ENCODE data around the gene FAM43B.

FAM43B gene

GRCh38 chr1:20552728-20553445, 514 bp downstream of the FAM43B start:
- peak; percentile 14 for DNase-seq

DNA sequence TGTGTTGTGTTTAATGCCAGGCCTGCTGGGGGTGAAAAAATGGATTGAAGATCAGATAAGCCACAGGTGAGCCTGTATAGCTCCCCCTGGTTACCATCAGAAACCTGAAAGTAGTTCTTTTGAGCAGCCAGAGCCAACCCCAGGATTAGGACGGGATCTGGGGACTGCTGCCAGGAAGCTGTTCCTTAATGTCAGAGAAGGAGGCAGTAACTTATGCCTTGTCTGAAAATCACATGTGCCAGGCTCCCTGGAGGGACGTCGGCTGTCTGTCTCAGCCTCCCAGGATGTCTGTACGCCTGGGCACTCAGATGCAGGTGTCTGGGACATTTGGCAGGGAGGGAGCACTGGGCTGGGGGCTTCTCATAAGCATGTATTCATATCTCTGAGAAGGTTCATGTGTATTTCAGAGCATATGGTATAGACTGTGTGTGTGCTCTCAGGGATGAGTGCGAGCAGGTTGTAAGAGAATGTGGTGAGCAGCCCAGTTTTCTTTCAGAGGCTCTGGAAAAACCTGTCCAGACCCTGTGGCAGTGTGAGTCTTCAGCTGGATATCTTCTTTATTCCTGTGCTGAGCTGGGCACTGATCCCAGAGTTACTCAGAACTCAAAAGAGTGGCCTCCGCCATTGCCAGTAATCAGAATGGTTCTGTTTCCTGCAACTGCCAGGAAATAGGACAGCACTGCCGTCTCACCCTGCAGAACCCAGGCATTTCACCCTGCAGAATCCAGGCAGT, 2.8 kb downstream of the FAM43B start:
- no peak for DNase-seq

DNA sequence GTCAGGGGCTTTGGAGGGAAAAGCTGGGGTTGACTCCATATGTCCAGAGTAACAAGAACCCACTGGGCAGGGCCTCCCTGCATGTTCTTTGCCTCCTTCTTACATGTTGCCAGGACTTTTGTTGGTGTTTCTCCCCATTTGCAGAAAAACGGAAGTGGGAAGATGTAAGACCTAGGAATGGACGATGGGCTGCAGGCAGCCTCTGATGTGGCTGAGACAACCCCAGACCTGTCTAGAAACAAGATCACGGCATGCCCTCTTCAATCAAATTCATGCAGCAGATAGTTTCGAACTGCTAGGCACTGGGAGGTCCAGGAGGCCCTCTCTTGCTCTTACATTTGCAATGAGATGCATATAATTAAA, 3.4 kb downstream of the FAM43B start:
- no peak for DNase-seq

DNA sequence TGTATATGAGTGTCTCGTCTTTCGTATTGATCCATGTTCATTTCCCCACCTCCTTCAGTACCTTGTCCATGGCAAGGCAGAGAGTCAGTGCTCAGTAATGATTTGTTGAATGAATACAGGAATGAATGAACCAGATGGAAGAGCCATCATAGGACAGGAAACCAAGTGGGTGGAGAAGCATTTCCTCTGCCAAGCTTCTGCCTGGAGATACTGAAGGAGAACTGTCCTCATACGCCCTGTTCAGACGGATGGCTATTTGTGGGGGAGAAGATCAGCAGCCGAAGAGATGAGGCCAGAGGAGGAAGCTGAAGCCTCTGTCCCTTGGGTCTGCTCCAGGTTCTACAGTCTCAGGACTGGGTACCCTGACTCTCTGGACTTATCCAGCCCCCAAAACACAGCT, 5.8 kb downstream of the FAM43B start:
- no peak for DNase-seq

- no peak for DNase-seq
Observed at GRCh38 chr1:20560966-20561365, 8.6 kb downstream of the FAM43B start.

DNA sequence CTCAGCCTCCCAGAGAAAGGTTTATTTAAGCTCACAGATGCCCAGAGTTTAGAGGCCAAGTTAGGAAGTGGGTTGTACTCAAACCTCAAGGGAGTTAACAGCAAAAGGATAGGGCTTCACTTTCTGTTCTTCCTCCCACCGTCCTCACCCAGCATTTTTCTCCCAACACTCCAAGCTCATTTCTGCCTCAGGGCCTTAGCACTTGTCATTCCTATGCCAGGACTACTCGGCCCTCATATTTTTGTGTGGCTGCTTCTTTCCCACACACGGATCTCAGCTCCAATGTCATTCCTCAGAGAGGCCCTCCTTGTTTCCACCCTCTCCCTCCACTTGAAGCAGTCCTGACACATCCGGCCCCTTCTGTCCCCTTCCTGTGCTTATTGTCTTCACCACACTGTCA, 12.9 kb downstream of the FAM43B start:
- DNase-seq = no peak

DNA sequence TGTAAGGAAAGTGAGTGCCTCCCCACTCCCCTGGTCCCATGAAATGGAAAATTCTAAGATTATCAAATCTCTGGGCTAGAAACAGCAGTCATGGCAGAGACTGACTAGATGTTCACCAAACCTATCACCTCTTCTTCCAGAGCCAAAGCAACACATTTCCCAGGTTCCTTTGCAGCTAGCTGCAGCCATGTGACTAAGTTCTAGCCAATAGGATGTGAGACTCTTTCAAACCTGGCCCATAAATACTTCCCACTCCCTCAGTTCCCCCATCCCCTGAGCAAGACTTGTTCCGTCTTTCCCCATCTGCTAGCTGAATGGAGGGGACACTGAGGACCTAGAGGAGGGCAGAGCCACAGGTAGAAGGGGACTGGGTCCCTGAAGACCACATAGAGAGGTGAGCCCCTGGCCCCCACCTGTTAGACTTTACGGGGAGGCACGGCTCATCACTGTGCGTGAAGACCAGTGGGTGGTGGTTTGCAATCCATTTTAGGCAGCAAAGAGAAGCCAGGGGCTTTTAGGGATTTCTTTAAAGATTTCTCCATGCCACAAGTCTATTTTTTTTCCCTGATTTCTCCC, 17.2 kb downstream of the FAM43B start:
- DNase-seq = no peak

- no peak for DNase-seq
Observed at GRCh38 chr1:20571427-20571826, 19.1 kb downstream of the FAM43B start.

DNA sequence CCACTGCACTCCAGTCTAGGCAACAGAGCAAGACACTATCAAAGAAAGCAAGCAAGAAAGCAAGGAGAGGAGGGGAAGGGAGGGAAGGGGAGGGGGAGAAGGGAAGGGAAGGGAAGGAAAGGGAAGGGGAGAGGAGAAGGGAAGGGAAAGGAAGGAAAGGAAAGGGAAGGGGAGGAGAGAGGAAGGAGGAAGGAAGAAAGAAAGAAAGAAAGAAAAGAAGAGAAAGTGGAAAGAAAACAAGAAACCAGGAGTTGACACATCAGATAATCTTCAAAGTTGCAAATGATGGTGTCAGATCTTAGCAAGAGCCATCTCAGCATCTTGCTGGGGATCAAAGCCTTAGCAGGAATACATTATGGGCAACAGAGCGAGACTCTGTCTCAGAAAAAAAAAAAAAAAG, 21.6 kb downstream of the FAM43B start:
- DNase-seq = no peak

DNA sequence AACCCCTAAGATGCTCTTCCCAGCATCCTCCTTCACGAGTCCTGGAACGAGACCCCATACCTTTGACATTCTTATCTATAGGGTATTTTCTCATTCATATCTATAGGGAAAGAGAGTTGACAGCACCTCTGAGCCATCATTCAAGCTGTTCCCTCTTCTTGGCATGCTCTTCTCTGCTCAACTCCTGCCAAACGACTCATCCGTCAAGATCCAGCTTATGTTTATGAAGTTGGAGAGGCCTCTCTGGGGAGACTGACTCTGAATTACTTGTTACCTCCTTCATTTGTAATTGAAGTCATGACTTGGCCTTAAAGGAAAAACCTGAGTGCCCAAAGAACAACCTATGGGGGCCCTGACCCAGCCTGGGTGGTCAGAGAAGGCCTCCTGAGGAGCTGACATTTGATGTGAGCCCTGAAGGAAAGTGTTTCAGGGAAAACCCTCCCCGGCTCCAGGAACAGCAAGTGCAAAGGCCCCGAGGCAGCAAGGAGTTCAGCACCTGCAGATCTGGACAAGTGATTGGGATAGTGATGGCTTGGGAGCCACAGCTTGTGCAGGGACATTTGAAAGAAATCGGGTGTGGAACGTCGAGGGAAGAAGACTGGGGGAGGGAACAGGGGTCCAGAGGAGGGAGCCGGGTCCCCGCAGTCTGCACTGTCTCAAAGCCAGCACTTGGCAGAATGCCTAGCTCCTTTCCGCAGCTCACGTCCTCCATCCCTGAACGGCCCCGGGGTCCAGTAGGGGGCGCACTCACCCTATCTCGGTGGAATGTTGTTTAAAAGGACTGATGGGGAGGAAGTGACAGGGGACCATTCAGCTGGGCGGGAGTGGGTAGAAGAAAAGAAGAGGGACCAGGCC, 22.5 kb downstream of the FAM43B start:
- DNase-seq = peak; percentile 19

DNA sequence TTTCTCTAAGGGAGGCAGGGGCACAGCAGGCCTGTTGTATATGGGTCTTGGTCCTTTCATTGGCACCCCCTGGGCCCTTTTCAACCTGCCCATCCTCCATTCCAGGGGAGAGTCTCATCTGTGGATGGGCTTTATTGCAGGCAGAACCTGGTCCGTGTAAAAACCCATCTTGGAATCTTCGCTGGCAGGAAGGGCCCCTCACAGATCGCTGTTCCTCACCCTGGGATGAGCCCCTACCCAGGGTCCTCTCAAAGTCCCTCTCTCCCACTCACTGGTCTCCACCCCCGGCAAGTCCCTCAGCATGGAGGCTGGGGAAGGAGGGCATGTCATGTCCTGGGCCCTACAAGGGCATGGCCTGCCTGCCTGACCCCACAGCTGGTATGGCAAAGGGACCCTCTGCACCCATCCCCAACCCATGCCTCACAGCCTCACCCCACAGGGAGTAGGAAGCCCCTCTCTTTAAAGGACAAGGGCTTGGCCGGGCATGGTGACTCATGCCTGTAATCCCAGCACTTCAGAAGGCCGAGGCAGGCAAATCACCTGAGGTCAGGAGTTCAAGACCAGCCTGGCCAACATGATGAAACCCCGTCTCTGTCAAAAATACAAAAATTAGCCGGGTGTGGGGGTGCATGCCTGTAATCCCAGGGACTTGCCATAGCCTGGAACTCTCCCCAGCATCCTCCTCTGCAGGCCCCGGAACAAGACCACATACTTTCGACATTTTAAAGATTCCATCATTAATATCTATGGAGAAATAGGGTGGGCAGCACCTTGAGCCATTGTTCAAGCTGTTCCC, 23.4 kb downstream of the FAM43B start:
- no peak for DNase-seq

- no peak for DNase-seq
Observed at GRCh38 chr1:20578062-20578461, 25.7 kb downstream of the FAM43B start.

- DNase-seq = no peak
Observed at GRCh38 chr1:20578721-20579395, 26.5 kb downstream of the FAM43B start.

DNA sequence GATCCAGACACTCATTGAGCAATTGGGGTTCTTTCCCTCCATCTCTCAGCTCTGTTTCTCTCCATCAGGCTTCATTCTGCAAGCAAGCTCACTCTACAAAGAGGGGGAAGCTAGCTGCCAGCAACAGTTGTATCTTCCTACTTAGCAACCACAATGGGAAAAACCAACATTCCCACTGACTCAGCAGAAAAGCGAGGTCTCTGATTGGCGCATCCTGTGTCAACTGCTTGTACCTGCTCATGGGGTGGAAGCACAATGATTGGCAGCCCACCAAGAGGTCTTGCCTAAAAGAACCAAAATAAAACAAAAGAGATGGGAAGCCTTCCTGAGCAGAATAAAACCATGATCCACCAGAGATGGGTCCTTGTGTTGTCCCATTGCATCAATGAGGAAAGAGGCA, 32.5 kb downstream of the FAM43B start:
- DNase-seq = no peak

DNA sequence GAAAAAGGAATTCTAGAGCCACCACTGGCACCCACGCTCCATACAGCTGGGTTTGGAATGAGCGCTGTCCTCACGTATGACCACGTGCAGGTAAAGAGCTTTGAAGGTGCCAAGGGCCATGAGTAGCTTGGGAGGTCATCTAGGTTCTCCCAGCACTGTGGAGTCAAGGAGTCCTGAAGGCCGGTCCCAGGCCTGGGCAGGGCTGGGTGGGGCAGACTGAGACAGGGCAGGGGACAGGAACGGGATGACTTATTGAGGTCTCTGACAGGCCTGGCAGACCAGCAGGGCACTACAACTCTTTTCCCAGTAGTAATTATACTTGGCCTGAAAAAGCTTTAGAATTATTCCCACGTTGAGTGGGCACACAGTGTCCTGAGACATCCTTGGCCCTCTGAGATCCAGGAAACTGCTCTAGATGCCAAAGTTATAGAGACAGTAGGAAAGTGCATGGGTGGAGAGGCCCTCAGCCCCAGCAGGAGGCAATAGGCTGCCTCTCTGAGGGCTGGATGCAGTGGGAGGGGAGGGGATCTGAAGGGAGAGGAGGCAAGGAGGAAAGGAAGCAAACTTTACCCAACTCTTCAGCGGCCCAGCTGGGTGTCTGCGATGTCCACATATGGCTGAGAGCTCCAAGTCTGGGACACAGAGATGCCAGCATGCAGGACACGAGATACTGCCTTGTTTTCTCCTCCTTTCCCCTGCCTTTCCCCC, 34.7 kb downstream of the FAM43B start:
- no peak for DNase-seq

- no peak for DNase-seq
Observed at GRCh38 chr1:20587661-20588053, 35.3 kb downstream of the FAM43B start.

DNA sequence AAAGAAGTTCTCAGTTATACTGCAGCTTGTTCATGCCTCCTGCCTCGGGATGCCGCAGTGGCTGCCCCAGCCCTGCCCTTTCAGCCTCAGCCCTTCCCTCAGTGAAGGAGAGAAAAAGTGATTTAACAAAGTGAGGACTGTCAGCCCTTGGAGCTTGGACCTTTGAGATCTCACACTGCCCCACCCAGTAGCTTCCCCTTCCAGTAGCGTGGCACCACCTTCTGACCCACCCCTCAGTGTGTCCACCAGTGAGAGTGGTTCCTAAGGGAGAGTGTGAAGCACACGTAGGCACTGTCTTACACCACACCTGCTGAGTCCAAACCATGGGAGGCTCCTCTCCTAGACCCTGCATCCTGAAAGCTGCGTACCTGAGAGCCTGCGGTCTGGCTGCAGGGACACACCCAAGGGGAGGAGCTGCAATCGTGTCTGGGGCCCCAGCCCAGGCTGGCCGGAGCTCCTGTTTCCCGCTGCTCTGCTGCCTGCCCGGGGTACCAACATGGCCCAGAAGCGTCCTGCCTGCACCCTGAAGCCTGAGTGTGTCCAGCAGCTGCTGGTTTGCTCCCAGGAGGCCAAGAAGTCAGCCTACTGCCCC, 36.4 kb downstream of the FAM43B start, which contains the start of gene CDA:
CDA (plus strand) TSS at position 464 of the 592 bp plus-strand sequence; CDS start at position 497, 33 bp downstream.
- no peak for DNase-seq

DNA sequence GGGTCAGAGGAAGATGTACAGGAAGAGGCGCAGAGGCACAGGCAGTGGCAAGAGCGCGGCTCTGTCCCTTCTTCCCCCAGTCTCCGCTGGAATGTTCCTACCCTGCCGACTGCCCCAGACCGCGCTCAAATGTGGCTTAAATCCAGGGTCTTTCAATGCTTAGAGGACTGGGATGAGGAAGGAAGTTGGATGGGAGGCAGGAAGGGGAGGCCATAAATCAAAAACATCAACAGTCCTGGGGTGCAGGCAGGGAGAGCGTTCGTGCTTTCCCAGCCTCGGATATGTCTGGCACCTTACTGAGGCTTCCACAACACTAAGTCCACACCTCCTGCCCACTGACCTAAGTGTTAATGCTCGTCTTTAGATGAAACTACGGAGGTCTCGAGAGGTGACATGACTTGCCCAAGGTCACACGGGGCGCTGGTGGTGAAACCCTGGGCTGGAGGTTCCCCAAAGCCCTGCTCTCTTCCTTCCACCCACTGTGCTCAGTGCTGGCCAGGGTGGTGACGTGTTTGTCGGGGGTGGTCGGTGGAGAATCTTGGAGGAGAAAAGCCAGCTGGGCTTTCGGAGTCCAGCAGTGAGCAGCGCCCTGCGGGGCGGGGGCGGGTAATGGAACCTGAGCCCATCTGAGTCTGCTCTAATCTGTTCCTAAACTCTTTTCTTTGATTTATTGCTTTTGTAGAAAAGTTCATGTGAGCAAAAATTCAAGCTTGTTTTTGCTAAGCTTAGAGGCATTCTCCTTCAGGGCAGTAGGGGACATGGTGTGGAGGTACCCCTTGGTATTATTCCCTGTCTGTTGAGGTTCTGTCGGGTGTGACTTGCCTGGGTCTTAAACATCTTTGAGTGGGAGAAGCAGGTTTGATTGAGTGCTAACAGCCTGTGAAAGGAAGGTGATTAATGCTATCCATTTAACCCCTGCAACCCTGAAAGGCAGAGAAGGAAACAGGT, 37.2 kb downstream of the FAM43B start:
- DNase-seq = no peak

DNA sequence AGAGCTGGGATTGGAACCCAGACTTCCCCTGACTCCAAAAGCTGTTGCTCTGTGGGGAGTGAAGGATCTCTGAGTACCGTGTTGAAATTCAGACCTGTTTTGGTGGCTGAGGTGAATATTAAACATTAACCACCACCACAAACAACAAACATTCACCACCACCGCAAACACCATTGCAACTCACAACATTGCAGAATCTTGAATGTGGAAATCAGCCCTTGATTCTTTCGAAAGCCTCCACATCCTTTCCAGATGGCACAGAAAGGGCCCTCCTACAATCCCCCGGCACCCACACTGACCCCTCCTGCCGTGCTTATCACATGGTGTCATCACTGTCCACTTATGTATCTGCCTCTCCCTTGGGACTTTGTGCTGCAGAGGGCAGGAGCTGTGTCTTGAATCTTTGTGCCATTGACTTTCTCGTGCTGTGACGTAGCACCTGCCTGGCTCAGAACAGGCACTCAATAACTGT, 38.0 kb downstream of the FAM43B start:
- DNase-seq = no peak
